GM18951 (cell line): ENCODE measurements around the gene GCGR.

Experiments used
- POLR2A ChIP-seq: IDR thresholded peaks from 4 replicates; pipeline ENCODE4 v1.6.1; 2011; ENCODE audit warnings: mild to moderate bottlenecking; ENCODE audit not compliant: insufficient read length, insufficient read depth; ENCODE audit errors: extremely low read depth
- in situ Hi-C: fragments of 300-500 bp; cut with MboI; formaldehyde crosslinking; loops from one replicate; pipeline ENCODE4 v1.12.0; 2022; ENCODE audit warnings: low sequenced_read_pairs, mixed read lengths, inconsistent platforms; ENCODE audit not compliant: unreplicated experiment

Gene GCGR

GRCh38 chr17:81807839-81808238, 3.9 kb downstream of the GCGR start:
- in situ Hi-C loops = no loop called here
- TF ChIP-seq POLR2A = no peak

- in situ Hi-C loops = no loop called here
Observed at GRCh38 chr17:81808778-81809555, 5.0 kb downstream of the GCGR start.

GRCh38 chr17:81809556-81809998, 5.6 kb downstream of the GCGR start:
- in situ Hi-C loops = no loop called here
- TF ChIP-seq POLR2A = no peak

More at GRCh38 chr17:81808778-81809555, 5.0 kb downstream of the GCGR start:
- TF ChIP-seq POLR2A = no peak

GRCh38 chr17:81810476-81810875, 6.5 kb downstream of the GCGR start:
- TF ChIP-seq POLR2A = no peak
- in situ Hi-C loops = no loop called here

GRCh38 chr17:81810892-81811704, 7.1 kb downstream of the GCGR start:
- TF ChIP-seq POLR2A = no peak
- in situ Hi-C loops = no loop called here

- in situ Hi-C loops = no loop called here
- TF ChIP-seq POLR2A = no peak
Observed at GRCh38 chr17:81811705-81812570, 8.0 kb downstream of the GCGR start.

GRCh38 chr17:81812571-81813370, 8.8 kb downstream of the GCGR start:
- in situ Hi-C loops = no loop called here
- TF ChIP-seq POLR2A = no peak

GRCh38 chr17:81813371-81813684, 9.4 kb downstream of the GCGR start:
- no peak for TF ChIP-seq POLR2A

GRCh38 chr17:81813861-81814683, 10.1 kb downstream of the GCGR start:
- in situ Hi-C loops = no loop called here
- TF ChIP-seq POLR2A = no peak

More at GRCh38 chr17:81813371-81813684, 9.4 kb downstream of the GCGR start:
- in situ Hi-C loops = no loop called here

- TF ChIP-seq POLR2A = no peak
- in situ Hi-C loops = loop anchor here (5.0 kb wide), 1 partner anchor 93 kb away; no protein-coding TSS in a partner anchor
Observed at GRCh38 chr17:81814748-81815645, 11.0 kb downstream of the GCGR start.

GRCh38 chr17:81815646-81815986, 11.7 kb downstream of the GCGR start:
- no peak for TF ChIP-seq POLR2A
- in situ Hi-C loops = loop anchor here (5.0 kb wide), 1 partner anchor 93 kb away; no protein-coding TSS in a partner anchor

- in situ Hi-C loops = loop anchor here (5.0 kb wide), 1 partner anchor 95 kb away; no protein-coding TSS in a partner anchor
- TF ChIP-seq POLR2A = no peak
Observed at GRCh38 chr17:81817758-81818147, 13.8 kb downstream of the GCGR start.
